ENCODE results near the gene FFAR1.

FFAR1 gene

DNA sequence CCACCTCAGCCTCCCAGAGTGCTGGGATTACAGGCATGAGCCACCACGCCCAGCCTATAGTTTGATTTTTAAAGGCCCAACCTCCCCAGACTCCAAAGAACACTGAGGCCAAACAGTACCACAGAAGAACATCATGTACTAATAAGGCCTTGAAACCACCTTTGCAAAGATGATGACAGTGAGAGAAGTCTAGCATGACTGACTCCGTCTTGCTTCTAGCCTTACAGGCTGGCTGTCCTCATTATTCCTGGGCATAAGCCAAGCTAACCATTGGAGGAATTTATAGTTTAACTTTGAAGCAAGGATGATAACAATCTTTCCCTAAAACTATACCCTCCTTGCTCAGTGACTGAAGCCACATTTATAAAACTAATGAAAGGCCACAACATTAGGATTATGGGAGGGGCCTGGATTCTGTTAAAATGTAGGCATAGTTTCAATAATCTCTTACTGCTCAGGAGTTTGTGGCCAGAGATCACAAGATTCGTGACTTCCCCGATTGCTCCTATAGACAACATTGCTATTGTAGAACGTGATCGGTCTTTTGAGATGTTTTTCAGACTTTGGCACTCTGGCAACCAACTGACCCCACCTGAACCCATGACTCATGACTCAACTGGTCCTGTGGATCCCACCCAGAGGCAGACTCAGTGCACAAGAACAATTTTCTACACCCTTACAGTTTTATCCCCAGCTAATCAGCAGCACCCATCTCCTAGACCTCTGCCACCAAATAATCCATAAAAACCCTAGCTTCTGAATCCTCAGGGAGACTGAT is 40.8 kb downstream of the FFAR1 start:
- FAIRE-seq: no peak
- no peak for DNase-seq (ENCODE audit: low spot score)

- DNase-seq (ENCODE audit: low spot score) (no peak), FAIRE-seq (no peak)
Observed at GRCh38 chr19:35389192-35389861, 41.6 kb downstream of the FFAR1 start.

- DNase-seq (ENCODE audit: low spot score) (no peak), FAIRE-seq (no peak)
Observed at GRCh38 chr19:35392742-35393715, 45.3 kb downstream of the FFAR1 start.

GRCh38 chr19:35395382-35396199 is 47.9 kb downstream of the FFAR1 start:
- no peak for FAIRE-seq
- no peak for DNase-seq (ENCODE audit: low spot score)

- FAIRE-seq (no peak), DNase-seq (ENCODE audit: low spot score) (no peak)
Observed at GRCh38 chr19:35396240-35396885, 48.7 kb downstream of the FFAR1 start.

GRCh38 chr19:35397064-35397463 is 49.4 kb downstream of the FFAR1 start:
- DNase-seq (ENCODE audit: low spot score): no peak
- FAIRE-seq: no peak
